Mesenchymal stem cell (in vitro differentiated cells and primary cell): Measurements from ENCODE around the gene POU3F2.

Experiments
- DNase-seq: peaks from one replicate; pipeline ENCODE4 v3.0.0-alpha.2; 2013
- H2AFZ ChIP-seq: one replicate; pipeline ENCODE4 v1.6.1; 2013; ENCODE audit warnings: low read depth, mild to moderate bottlenecking, control low read depth, inconsistent platforms, low read length, moderate library complexity
- H2AK5ac ChIP-seq: 2 replicates; pipeline ENCODE4 v1.6.1; 2013; ENCODE audit warnings: low read length, moderate library complexity, mild to moderate bottlenecking, inconsistent platforms; ENCODE audit not compliant: severe bottlenecking
- H2BK120ac ChIP-seq: one replicate; pipeline ENCODE4 v1.6.1; 2013; ENCODE audit warnings: low read depth, mild to moderate bottlenecking, inconsistent platforms, low read length, moderate library complexity
- H2BK12ac ChIP-seq, 2 experiments: one replicate each; pipeline ENCODE4 v1.6.1; 2013; ENCODE audit warnings: inconsistent platforms in 2 of 2, low read length in 2 of 2, mild to moderate bottlenecking in 2 of 2, moderate library complexity in 2 of 2, control low read depth in 1 of 2
- H2BK15ac ChIP-seq: one replicate; pipeline ENCODE4 v1.6.1; 2013; ENCODE audit warnings: mild to moderate bottlenecking, low read depth, inconsistent platforms; ENCODE audit not compliant: poor library complexity, severe bottlenecking
- H2BK5ac ChIP-seq: 2 replicates; pipeline ENCODE4 v1.6.1; 2013; ENCODE audit warnings: low read depth, mild to moderate bottlenecking, low read length, control low read depth, inconsistent platforms; ENCODE audit not compliant: poor library complexity, severe bottlenecking
- H3K14ac ChIP-seq, 2 experiments: one replicate each; pipeline ENCODE4 v1.6.1; 2013; ENCODE audit warnings: inconsistent platforms in 2 of 2, low read length in 2 of 2, control low read depth in 1 of 2, mild to moderate bottlenecking in 1 of 2, moderate library complexity in 1 of 2
- H3K18ac ChIP-seq, 2 experiments: one replicate each; pipeline ENCODE4 v1.6.1; 2013; ENCODE audit warnings: inconsistent platforms in 2 of 2, low read length in 2 of 2, control low read depth in 1 of 2, low read depth in 1 of 2, mild to moderate bottlenecking in 1 of 2
- H3K23ac ChIP-seq, 2 experiments: one replicate each; pipeline ENCODE4 v1.6.1; 2013; ENCODE audit warnings: inconsistent platforms in 2 of 2, low read length in 2 of 2, mild to moderate bottlenecking in 2 of 2, moderate library complexity in 2 of 2, control low read depth in 1 of 2
- H3K27ac ChIP-seq: 2 replicates; pipeline ENCODE4 v1.5.1; 2013; ENCODE audit warnings: mild to moderate bottlenecking, moderate library complexity, low read length, control low read depth, inconsistent platforms; ENCODE audit not compliant: poor library complexity, severe bottlenecking
- H3K27me3 ChIP-seq, 2 experiments: 2 replicates each; pipeline versions ENCODE4 v1.6.1 to v1.7.0; 2013; ENCODE audit warnings: low read length in 2 of 2, mild to moderate bottlenecking in 2 of 2, moderate library complexity in 2 of 2, control low read depth in 1 of 2, inconsistent platforms in 1 of 2; ENCODE audit not compliant: control insufficient read depth in 1 of 2, insufficient read depth in 1 of 2
- H3K36me3 ChIP-seq, 2 experiments: 2 replicates each; pipeline versions ENCODE4 v1.6.1 to v1.7.0; 2013; ENCODE audit warnings: low read length in 2 of 2, control low read depth in 1 of 2, inconsistent platforms in 1 of 2, low read depth in 1 of 2, mild to moderate bottlenecking in 1 of 2; ENCODE audit not compliant: insufficient read depth in 2 of 2, control insufficient read depth in 1 of 2
- H3K4ac ChIP-seq, 2 experiments: one replicate each; pipeline ENCODE4 v1.6.1; 2013; ENCODE audit warnings: inconsistent platforms in 2 of 2, low read length in 2 of 2, mild to moderate bottlenecking in 2 of 2, moderate library complexity in 2 of 2, control low read depth in 1 of 2, low read depth in 1 of 2
- H3K4me1 ChIP-seq: 2 replicates; pipeline ENCODE4 v1.6.1; 2013; ENCODE audit warnings: low read depth, low read length, control low read depth; ENCODE audit not compliant: control insufficient read depth, insufficient read depth
- H3K4me2 ChIP-seq: 2 replicates; pipeline ENCODE4 v1.6.1; 2013; ENCODE audit warnings: low read length, mild to moderate bottlenecking, inconsistent platforms; ENCODE audit not compliant: poor library complexity, severe bottlenecking
- H3K4me3 ChIP-seq, 2 experiments: 2 replicates each; pipeline versions ENCODE4 v1.5.1 to v1.7.0; 2013; ENCODE audit warnings: low read length in 2 of 2, mild to moderate bottlenecking in 2 of 2, control low read depth in 1 of 2, low read depth in 1 of 2; ENCODE audit not compliant: insufficient read depth in 1 of 2
- H3K79me1 ChIP-seq: replicated peaks from 2 replicates; pipeline ENCODE4 v1.6.1; 2013; ENCODE audit warnings: mild to moderate bottlenecking, control low read depth, low read length, inconsistent platforms; ENCODE audit not compliant: poor library complexity, severe bottlenecking
- H3K9ac ChIP-seq: 2 replicates; pipeline ENCODE4 v1.7.0; 2013; ENCODE audit warnings: mild to moderate bottlenecking, low read length, moderate library complexity
- H3K9me3 ChIP-seq: 2 replicates; pipeline ENCODE4 v1.7.0; 2013; ENCODE audit warnings: mild to moderate bottlenecking, low read length; ENCODE audit not compliant: control insufficient read depth
- H4K8ac ChIP-seq: one replicate; pipeline ENCODE4 v1.6.1; 2013; ENCODE audit warnings: inconsistent platforms, mild to moderate bottlenecking, low read length, moderate library complexity
- H4K91ac ChIP-seq: one replicate; pipeline ENCODE4 v1.6.1; 2013; ENCODE audit warnings: mild to moderate bottlenecking, low read length, inconsistent platforms
- WGBS: methylation state at CpG from one replicate; pipeline ENCODE4 v1.1.7; 2013; ENCODE audit warnings: mixed read lengths; 5-methylcytosine and 5-hydroxymethylcytosine counted together

The POU3F2 gene

DNA sequence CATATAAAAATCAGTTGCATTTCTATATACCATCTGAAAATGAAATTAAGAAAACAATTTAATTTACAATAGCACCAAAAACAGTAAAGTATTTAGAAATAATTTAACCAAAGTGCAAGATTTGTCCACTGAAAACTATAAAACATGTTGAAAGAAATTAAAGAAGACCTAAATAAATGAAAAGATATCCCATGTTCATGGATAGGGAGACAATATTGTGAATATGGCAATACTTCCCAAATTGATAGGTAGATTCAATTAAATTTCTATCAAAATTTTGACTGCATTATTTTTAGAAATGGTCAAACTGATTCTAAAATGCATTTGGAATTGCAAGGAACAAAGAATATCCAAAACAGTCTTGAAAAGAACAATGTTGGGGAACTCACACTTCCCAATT lies 17.6 kb upstream of the POU3F2 start:
- no peak overlapping the region for H2BK12ac ChIP-seq
- no peak overlapping the region for H3K14ac ChIP-seq
- H2BK15ac ChIP-seq: no peak overlapping the region
- H2AK5ac ChIP-seq: no peak overlapping the region
- no peak overlapping the region for H3K9ac ChIP-seq
- H4K8ac ChIP-seq: no peak overlapping the region
- peaks cover 7% of the 10 kb centered on the region for H3K9me3 ChIP-seq
- H2AFZ ChIP-seq: no peak overlapping the region
- no peak overlapping the region for H3K27ac ChIP-seq
- H3K79me1 ChIP-seq: no peaks in the 10 kb centered on the region
- H3K4me1 ChIP-seq: no peaks in the 10 kb centered on the region
- no peak overlapping the region for H3K23ac ChIP-seq
- H3K4me3 ChIP-seq: no peak overlapping the region
- H3K36me3 ChIP-seq: no peaks in the 10 kb centered on the region
- no peak overlapping the region for H2BK120ac ChIP-seq
- H4K91ac ChIP-seq: no peak overlapping the region
- no peak overlapping the region for H3K4me2 ChIP-seq
- H3K27me3 ChIP-seq: peaks cover 29 to 34% of the 10 kb centered on the region in 2 experiments
- no peak overlapping the region for H2BK5ac ChIP-seq
- DNase-seq: no peak
- H3K4ac ChIP-seq: no peak overlapping the region
- H3K18ac ChIP-seq: no peak overlapping the region

DNA sequence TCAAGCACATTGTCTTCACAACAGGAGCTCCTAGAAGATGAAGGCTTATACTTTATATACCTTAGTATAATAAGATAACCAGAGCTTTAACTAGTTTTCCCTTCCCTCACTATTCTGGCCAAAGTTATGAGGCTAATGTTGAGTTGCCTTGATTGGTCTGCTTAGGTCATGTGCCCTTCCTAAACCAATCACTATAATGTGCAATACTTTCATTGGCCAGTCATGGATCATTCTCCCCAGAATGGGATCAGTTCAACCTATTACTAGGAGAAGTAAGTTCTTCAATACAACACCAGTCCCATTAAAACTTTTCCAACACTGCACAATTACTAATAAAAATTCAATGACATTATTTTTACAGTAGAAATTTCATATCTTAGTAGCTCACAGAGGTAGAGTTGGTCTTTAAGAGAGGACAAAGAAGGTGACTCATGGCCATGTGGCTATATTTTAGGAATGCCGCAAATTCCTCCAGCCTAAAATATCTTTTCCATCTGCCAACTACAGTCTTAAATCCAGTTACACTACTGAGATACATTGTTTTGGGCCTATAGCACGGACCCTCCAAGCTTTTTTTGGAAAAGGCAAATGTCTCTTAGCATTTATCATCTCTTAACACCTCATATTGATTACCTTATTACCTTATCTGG lies 12.5 kb upstream of the POU3F2 start:
- WGBS: 100% methylated on average over 1 of the region's 2 CpGs
- Histone ChIP-seq H2AFZ (no peak overlapping the region), H3K4me3 (no peak overlapping the region), H3K27ac (no peak overlapping the region), H3K4ac (no peak overlapping the region), H2BK120ac (no peak overlapping the region), H2BK5ac (no peak overlapping the region), H3K14ac (no peak overlapping the region), H3K36me3 (no peaks in the 10 kb centered on the region), H3K18ac (no peak overlapping the region), H3K27me3 (peaks cover 76 to 83% of the 10 kb centered on the region in 2 experiments), H2BK12ac (no peak overlapping the region), H4K8ac (no peak overlapping the region), H3K23ac (no peak overlapping the region), H3K4me2 (no peak overlapping the region), H2BK15ac (no peak overlapping the region), H3K9me3 (peaks cover 7% of the 10 kb centered on the region), H3K4me1 (peaks cover 10% of the 10 kb centered on the region), H3K9ac (no peak overlapping the region), H4K91ac (no peak overlapping the region), H2AK5ac (no peak overlapping the region), H3K79me1 (no peaks in the 10 kb centered on the region)
- no peak for DNase-seq

GRCh38 chr6:98823428-98824161 lies 10.8 kb upstream of the POU3F2 start:
- H3K14ac ChIP-seq: no peak overlapping the region
- H3K79me1 ChIP-seq: no peaks in the 10 kb centered on the region
- H2BK5ac ChIP-seq: no peak overlapping the region
- no peak overlapping the region for H4K8ac ChIP-seq
- peaks cover 89 to 93% of the 10 kb centered on the region in 2 experiments for H3K27me3 ChIP-seq
- H2BK12ac ChIP-seq: no peak overlapping the region
- no peak overlapping the region for H3K23ac ChIP-seq
- H3K4ac ChIP-seq: no peak overlapping the region
- H3K36me3 ChIP-seq: no peaks in the 10 kb centered on the region
- H3K4me3 ChIP-seq: peak overlapping the region in 1 of 2 experiments; percentile 38
- H4K91ac ChIP-seq: no peak overlapping the region
- H2BK120ac ChIP-seq: no peak overlapping the region
- no peak overlapping the region for H3K9ac ChIP-seq
- H3K4me1 ChIP-seq: peaks cover 17% of the 10 kb centered on the region
- H3K4me2 ChIP-seq: peak overlapping the region; percentile 54
- no peak overlapping the region for H2AK5ac ChIP-seq
- H3K18ac ChIP-seq: no peak overlapping the region
- H2AFZ ChIP-seq: no peak overlapping the region
- H3K9me3 ChIP-seq: peaks cover 5% of the 10 kb centered on the region
- no peak overlapping the region for H2BK15ac ChIP-seq
- DNase-seq: no peak
- no peak overlapping the region for H3K27ac ChIP-seq
- 10% methylated on average over 7 of the region's 12 CpGs for WGBS

DNA sequence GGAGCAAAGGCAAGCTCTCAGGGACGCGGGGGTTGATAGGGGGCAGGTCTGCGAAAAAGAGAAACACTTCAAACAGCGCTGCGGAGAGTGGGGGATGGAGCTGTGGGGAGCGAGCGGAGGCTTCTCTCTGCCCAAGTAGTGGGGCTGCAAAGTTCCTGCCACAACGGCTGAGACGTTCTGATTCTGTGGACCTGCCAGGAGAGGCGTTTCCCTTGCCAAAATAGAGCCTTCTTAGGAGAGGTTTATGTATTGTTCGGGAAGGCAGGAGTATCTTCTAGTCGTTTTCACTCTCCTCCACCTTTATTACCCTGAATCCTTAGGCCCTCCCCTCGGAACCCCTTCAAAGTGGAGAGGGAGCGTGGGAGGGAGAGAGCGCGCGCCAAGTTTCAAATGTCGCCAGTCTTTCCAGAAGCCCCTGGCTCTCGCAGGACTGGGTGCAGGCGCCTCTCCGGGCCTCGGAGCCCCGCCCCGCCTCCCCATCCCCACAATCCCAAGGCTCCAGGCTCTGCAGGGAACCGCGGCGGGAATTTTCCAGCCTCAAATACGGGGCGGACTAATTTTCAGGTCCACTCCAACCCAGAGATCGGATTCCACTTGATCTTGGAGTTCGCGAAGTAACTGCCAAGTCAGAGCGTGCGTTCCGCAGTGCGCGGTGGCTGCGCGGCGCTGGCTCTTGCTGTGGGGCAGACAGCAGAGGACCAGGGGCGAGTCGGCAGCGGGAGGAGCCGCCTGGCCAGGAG lies 10.0 kb upstream of the POU3F2 start:
- Histone ChIP-seq H2BK12ac (no peak overlapping the region), H3K14ac (no peak overlapping the region), H3K9ac (no peak overlapping the region), H3K18ac (no peak overlapping the region), H2BK15ac (no peak overlapping the region), H3K9me3 (no peaks in the 10 kb centered on the region), H4K8ac (no peak overlapping the region), H4K91ac (no peak overlapping the region), H2AK5ac (no peak overlapping the region), H3K4me3 (peak overlapping the region in 1 of 2 experiments; percentile 38), H3K23ac (no peak overlapping the region), H2BK120ac (no peak overlapping the region), H3K79me1 (no peaks in the 10 kb centered on the region), H3K4me1 (peaks cover 17% of the 10 kb centered on the region), H3K27ac (no peak overlapping the region), H2AFZ (no peak overlapping the region), H3K4me2 (peak overlapping the region; percentile 57), H3K36me3 (no peaks in the 10 kb centered on the region), H3K4ac (no peak overlapping the region), H3K27me3 (peaks cover 89 to 92% of the 10 kb centered on the region in 2 experiments), H2BK5ac (no peak overlapping the region)
- DNase-seq: no peak
- WGBS: 1% methylated on average over 40 of the region's 44 CpGs
